GM18520 (cell line): ENCODE results near the gene RAB39B.
"Not testable (repeated sequence)": the region's sequence is repeated elsewhere in the genome, so short reads cannot be mapped to it uniquely, and the experiment has no call there.

ENCODE experiments used
- ATAC-seq: cut with Tn5 transposase; IDR thresholded peaks from one replicate; pipeline ENCODE4 v1.9.1; 2021; ENCODE audit not compliant: unreplicated experiment

RAB39B gene

GRCh38 chrX:155263854-155264628 is at the start of gene RAB39B:
RAB39B (minus strand) TSS chrX:155264491; CDS start chrX:155264288, 203 bp downstream.
- ATAC-seq: peak; percentile 91

- no peak for ATAC-seq
These were observed 49.5 kb upstream of the RAB39B start for GRCh38 chrX:155313766-155314165.

GRCh38 chrX:155293771-155294170 is 29.5 kb upstream of the RAB39B start:
- no peak for ATAC-seq

- ATAC-seq: no peak
These were observed 15.6 kb upstream of the RAB39B start for GRCh38 chrX:155279873-155280272.

GRCh38 chrX:155270969-155271368 is 6.7 kb upstream of the RAB39B start:
- no peak for ATAC-seq

DNA sequence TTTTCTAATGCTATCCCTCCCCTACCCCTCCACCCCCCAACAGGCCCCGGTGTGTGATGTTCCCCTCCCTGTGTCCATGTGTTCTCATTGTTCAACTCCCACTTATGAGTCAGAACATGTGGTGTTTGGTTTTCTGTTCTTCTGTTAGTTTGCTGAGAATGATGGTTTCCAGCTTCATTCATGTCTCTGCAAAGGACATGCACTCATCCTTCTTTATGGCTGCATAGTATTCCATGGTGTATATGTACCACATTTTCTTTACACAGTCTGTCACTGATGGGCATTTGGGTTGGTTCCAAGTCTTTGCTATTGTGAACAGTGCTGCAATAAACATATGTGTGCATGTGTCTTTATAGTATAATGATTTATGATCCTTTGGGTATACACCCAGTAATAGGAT is 3.7 kb upstream of the RAB39B start:
- not testable (repeated sequence) for ATAC-seq

DNA sequence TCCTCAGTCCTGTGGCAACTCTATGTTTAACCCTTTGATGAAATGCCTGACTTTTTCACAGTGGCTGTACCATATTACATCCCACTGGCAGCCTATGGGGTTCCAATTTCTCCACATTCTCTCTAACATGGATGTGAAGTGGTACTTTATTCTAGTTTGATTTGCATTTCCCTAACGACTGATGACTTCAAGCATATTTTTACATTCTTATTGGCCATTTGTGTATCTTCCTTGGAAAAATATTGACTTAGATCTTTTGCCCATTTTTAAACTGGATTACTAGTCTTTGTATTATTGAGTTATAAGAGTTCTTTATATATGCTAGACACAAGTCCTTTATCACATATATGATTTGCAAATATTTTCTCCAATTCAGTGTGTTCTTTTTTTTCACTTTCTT is 2.1 kb upstream of the RAB39B start:
- ATAC-seq: no peak

DNA sequence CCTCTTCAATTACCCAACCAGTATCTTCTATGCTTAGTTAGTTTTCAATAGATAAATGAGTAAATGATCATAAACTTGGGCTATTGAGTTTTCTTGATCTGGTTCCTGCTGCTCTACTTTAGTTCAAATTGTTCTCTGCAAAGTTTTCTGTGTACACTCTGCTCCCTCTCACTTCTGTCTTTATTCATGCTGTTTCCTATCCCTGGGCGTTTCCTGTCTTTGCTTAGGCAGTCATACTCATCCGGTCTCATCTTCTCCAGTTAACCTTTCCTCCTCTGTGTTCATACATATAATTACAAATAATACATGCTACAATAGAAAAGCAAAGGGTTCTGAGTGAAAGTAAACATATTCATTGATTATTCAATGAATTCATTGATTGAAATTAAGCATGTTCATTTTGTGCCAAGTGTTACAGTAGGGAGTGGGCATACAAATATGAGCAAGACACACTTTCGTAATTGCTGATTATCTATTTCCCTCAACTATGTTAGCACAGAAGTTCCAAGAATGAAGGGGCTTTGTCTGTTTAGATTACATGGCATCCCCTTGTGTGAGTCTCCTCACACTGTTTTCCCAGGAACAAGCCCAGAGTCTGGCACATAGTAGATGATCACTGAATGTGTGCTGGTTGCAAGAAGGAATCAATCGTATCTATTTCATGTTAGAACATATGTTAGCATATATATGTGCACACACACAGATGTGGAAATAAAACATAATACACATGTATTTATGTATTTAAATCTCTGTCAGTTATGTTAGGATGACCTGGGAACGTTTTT is 1.1 kb downstream of the RAB39B start:
- no peak for ATAC-seq

- ATAC-seq: no peak
These were observed 4.5 kb downstream of the RAB39B start for GRCh38 chrX:155259752-155260151.

GRCh38 chrX:155251391-155251790 is 12.9 kb downstream of the RAB39B start:
- ATAC-seq: no peak

DNA sequence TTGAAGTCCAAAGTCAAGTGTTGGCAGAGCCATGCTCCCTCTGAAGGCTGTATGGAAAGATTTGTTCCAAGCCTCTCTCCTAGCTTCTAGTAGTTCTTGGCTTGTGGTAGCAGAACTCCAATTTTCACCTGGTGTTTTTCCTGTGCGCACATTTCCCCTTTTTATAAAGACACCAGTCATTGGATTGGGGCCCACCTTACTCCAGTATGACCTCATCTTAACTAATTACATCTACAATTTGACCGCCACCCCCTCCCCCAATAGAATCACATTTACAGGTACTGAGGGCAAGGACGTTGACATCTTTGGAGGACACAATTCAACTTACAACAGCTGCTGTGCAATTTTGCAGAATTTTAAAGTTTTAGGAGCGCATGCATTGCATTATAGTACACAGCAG is 16.8 kb downstream of the RAB39B start:
- no peak for ATAC-seq

DNA sequence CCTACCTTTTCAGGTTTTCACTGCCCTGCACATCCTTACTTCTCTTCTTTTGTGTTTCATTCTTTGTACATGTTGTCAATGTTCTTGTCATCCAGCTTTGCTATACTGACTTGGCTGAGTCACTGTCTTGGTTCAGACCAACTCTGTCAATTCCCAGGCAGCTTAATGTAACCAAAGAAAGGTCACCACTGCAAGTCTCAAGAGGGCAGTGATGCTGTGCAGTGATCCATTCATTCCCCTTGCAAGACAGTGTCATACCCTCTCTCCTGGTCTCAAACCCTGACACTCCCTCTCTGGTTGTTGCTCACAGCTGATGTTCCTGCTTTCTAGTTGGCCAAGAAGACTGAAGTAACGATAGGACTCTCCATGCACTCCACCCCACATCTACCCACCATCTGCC is 17.5 kb downstream of the RAB39B start:
- no peak for ATAC-seq

DNA sequence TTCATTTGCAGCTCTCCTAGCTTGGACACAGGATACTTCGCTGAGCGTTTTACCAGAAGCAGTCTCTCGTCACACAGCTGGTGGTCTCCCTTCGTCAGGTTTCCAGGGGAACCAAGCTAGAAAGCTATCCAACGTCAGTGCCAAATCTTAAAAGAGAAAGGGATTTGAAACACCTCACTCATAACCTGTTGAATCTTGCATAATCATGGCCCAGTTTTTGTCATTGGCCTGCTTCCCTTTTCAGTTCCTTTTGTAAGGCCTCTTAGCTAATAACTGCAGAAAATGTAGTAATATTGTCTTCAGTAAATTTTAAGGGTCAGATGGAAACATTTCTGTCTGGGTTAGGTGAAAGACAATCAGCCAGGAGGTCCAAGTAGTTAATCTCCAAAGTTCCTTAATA is 22.0 kb downstream of the RAB39B start:
- ATAC-seq: no peak

GRCh38 chrX:155237719-155238118 is 26.6 kb downstream of the RAB39B start:
- no peak for ATAC-seq

DNA sequence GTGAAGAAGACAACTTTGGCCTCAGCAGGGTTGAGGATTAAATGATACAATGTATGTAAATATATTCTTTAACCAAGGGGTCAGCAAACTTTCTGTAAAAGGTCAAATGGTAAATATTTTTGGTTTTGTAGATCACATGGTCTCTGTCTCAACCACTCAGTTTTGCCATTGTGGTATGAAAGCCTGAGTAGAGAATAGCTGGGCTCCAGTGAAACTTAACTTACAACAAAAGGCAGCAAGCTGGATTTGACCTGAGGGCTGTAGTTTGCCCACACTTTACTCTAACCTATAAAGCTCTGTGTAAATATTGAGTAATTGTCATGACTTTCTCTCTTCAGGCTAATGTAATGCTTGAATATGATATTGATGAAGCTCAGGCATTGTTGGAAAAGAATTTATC is 28.4 kb downstream of the RAB39B start:
- no peak for ATAC-seq

GRCh38 chrX:155231163-155231562 is 33.1 kb downstream of the RAB39B start:
- peak; percentile 85 for ATAC-seq

GRCh38 chrX:155225774-155226173 is 38.5 kb downstream of the RAB39B start:
- no peak for ATAC-seq

DNA sequence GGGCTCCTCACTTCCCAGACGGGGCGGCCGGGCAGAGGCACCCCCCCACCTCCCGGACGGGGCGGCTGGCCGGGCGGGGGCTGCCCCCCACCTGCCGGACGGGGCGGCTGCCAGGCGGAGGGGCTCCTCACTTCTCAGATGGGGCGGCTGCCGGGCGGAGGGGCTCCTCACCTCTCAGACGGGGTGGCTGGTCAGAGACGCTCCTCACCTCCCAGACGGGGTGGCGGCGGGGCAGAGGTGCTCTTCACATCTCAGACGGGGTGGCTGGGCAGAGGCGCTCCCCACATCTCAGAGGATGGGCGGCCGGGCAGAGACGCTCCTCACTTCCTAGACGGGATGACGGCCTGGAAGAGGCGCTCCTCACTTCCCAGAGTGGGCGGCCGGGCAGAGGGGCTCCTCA is 40.5 kb downstream of the RAB39B start:
- ATAC-seq: not testable (repeated sequence)

GRCh38 chrX:155221351-155221750 is 42.9 kb downstream of the RAB39B start:
- no peak for ATAC-seq

DNA sequence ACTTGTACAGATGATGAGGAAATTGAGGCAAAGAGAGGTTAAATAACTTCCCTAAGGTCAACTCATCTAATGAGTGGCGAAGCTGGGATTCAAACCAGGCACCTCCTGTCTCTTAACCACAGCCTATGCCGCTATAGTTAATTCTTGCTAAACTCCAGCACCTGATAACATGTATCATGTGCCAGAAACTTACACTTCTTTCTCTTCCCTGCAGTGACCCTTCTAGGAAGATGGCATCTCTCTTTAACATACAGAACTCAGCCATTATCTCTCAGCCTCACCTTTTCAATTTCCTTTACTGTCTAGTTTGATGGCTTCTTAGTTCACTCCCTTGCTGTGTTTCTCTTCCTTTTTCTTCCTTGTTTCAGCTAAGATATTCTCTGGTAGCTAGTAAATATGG is 45.5 kb downstream of the RAB39B start:
- no peak for ATAC-seq

GRCh38 chrX:155216940-155217440 is 47.3 kb downstream of the RAB39B start:
- no peak for ATAC-seq
